ENCODE data around the gene IGFLR1. TPM values are rescaled to one million over a fixed set of nuclear protein-coding genes. Genes with fewer than 3 reads are reported as not detected.

The IGFLR1 gene
- polyA plus RNA-seq, 1 of the 3 experiments (the other 2 are of a cell fraction), result 5.6 TPM

- Histone ChIP-seq H3K27me3 (ENCODE audit: insufficient read depth) (no peaks in the 10 kb centered on the region), H3F3A (replicated peaks; ENCODE audit: insufficient read depth) (no peaks in the 10 kb centered on the region), H3K9ac (no peak overlapping the region), H3K79me2 (ENCODE audit: insufficient read depth) (no peaks in the 10 kb centered on the region), H3K4me2 (no peak overlapping the region), H4K20me1 (ENCODE audit: insufficient read depth) (no peaks in the 10 kb centered on the region), H3K9me2 (no peaks in the 10 kb centered on the region), H3K4me3 (ENCODE audit: low read depth in 2 of 2, low read length in 1 of 2) (no peak overlapping the region), H2AFZ (ENCODE audit: low read depth) (no peak overlapping the region), H3K27ac (ENCODE audit: low read depth in 2 of 2, low read length in 1 of 2) (no peak overlapping the region), H3K9me3 (no peaks in the 10 kb centered on the region), H3K36me3 (replicated peaks in 1 of 2; ENCODE audit: control insufficient read depth in 1 of 2, insufficient read depth in 2 of 2, low read length in 1 of 2) (peaks cover 14 to 83% of the 10 kb centered on the region in 2 experiments), H3K4me1 (ENCODE audit: control insufficient read depth in 1 of 2, insufficient read depth in 2 of 2, low read depth in 1 of 2, low read length in 1 of 2) (no peaks in the 10 kb centered on the region)
- DNase-seq, result no peak
- CTCF ChIA-PET, result no interaction called here
- 96% methylated on average over 17 of the region's 18 CpGs for WGBS (ENCODE audit: low lambda C conversion rate)
- TF ChIP-seq EZH2phosphoT487 (IDR thresholded peaks at IDR 0.05; ENCODE audit: borderline replicate concordance, low read depth), result no peak
- no peak for TF ChIP-seq YY1 (IDR thresholded peaks at IDR 0.05; ENCODE audit: low read depth)
- TF ChIP-seq CHD2 (IDR thresholded peaks at IDR 0.05; ENCODE audit: low read length, partially characterized antibody), result no peak
- TF ChIP-seq CTCF (IDR thresholded peaks at IDR 0.05), result no peak
- TF ChIP-seq NRF1 (IDR thresholded peaks at IDR 0.05; ENCODE audit: low read depth, low read length), result no peak
- no peak for TF ChIP-seq TEAD4 (IDR thresholded peaks at IDR 0.05; ENCODE audit: borderline replicate concordance, insufficient read depth)
- no peak for TF ChIP-seq RFX5 (IDR thresholded peaks at IDR 0.05; ENCODE audit: low read length)
- no peak for TF ChIP-seq GATA2 (CRISPR knock-in tag; IDR thresholded peaks at IDR 0.05)
- TF ChIP-seq IRF3 (IDR thresholded peaks at IDR 0.05; ENCODE audit: low read depth, low read length), result no peak
- POLR2A ChIA-PET, result interaction anchor here (0.6 to 1.6 kb wide), 2 partner anchors 10 to 266 kb away, joined by 3 to 7 read pairs; no protein-coding TSS in a partner anchor
Observed at GRCh38 chr19:35730326-35730725, 11.9 kb downstream of the IGFLR1 start.

- Histone ChIP-seq H4K20me1 (ENCODE audit: insufficient read depth) (no peaks in the 10 kb centered on the region), H3K4me3 (ENCODE audit: low read depth in 2 of 2, low read length in 1 of 2) (no peak overlapping the region), H3K4me2 (no peak overlapping the region), H3K4me1 (ENCODE audit: control insufficient read depth in 1 of 2, insufficient read depth in 2 of 2, low read depth in 1 of 2, low read length in 1 of 2) (no peaks in the 10 kb centered on the region), H2AFZ (ENCODE audit: low read depth) (no peak overlapping the region), H3K27ac (ENCODE audit: low read depth in 2 of 2, low read length in 1 of 2) (no peak overlapping the region), H3F3A (replicated peaks; ENCODE audit: insufficient read depth) (no peaks in the 10 kb centered on the region), H3K9me2 (no peaks in the 10 kb centered on the region), H3K9me3 (no peaks in the 10 kb centered on the region), H3K36me3 (replicated peaks in 1 of 2; ENCODE audit: control insufficient read depth in 1 of 2, insufficient read depth in 2 of 2, low read length in 1 of 2) (peaks cover 14 to 87% of the 10 kb centered on the region in 2 experiments), H3K9ac (no peak overlapping the region), H3K27me3 (ENCODE audit: insufficient read depth) (no peaks in the 10 kb centered on the region), H3K79me2 (ENCODE audit: insufficient read depth) (no peaks in the 10 kb centered on the region)
- ChIA-PET POLR2A (interaction anchor here (1.6 kb wide), 1 partner anchor 11 kb away, joined by 7 read pairs; no protein-coding TSS in a partner anchor), CTCF (no interaction called here)
- WGBS (ENCODE audit: low lambda C conversion rate), result 94% methylated on average over 5 of the region's 11 CpGs
- no peak for DNase-seq
- TF ChIP-seq PBX3 (IDR thresholded peaks at IDR 0.05) (no peak), USF1 (IDR thresholded peaks at IDR 0.05; ENCODE audit: borderline replicate concordance, low read depth) (no peak), TAF1 (IDR thresholded peaks at IDR 0.05; ENCODE audit: borderline replicate concordance, low read depth, low read length) (no peak), CHD2 (IDR thresholded peaks at IDR 0.05; ENCODE audit: low read length, partially characterized antibody) (no peak), USF2 (IDR thresholded peaks at IDR 0.05; ENCODE audit: borderline replicate concordance, low read depth, low read length) (no peak), ZBTB33 (IDR thresholded peaks at IDR 0.05; ENCODE audit: borderline replicate concordance, low read depth) (no peak), GATA2 (CRISPR knock-in tag; IDR thresholded peaks at IDR 0.05) (no peak)
Observed at GRCh38 chr19:35729763-35730162, 12.5 kb downstream of the IGFLR1 start.
